Endothelial cell of umbilical vein (primary cell): ENCODE data around the gene SRD5A1. TPM values are rescaled to one million over a fixed set of nuclear protein-coding genes. Genes with fewer than 3 reads are reported as not detected.

Experiments used
- BruUV-seq: library from RNA; stranded (reverse); fragments of 400-500 nt; replicated peaks from 2 replicates; lab custom pipeline; 2021; lab: Mats Ljungman, UMichigan
- CTCF ChIA-PET: fragments of 300-600, 350-600 bp; sonication (Branson Sonifier 250); formaldehyde crosslinking; loops from one replicate; lab custom pipeline; 2021; ENCODE audit warnings: antibody characterized with exemption, inconsistent platforms; lab: Charles Lee
- POLR2A ChIA-PET: fragments of 300-600, 350-600 bp; sonication (Branson Sonifier 250); formaldehyde crosslinking; loops from one replicate; lab custom pipeline; 2021; ENCODE audit warnings: antibody characterized with exemption, inconsistent platforms; lab: Charles Lee
- DNase-seq: peaks from one replicate; pipeline ENCODE4 v3.0.0-alpha.2; 2011; ENCODE audit warnings: low read depth, low spot score
- FAIRE-seq: peaks from 2 replicates; lab custom pipeline; 2011; peaks lifted over from hg19 to GRCh38; lab: Jason Lieb, UNC
- H2AFZ ChIP-seq: 2 replicates; pipeline ENCODE4 v1.6.0; 2012; ENCODE audit warnings: low read depth, low read length, control low read depth, inconsistent platforms
- H3K27ac ChIP-seq: 2 replicates; pipeline ENCODE4 v1.5.1; 2011; ENCODE audit warnings: low read depth, mild to moderate bottlenecking, control low read depth, low read length, moderate library complexity; ENCODE audit not compliant: insufficient read depth
- H3K27me3 ChIP-seq, 2 experiments: 2 replicates each; pipeline versions ENCODE4 v1.6.0 to v1.6.1; 2011; ENCODE audit warnings: low read length in 2 of 2, mixed read lengths in 1 of 2; ENCODE audit not compliant: control insufficient read depth in 2 of 2, insufficient read depth in 2 of 2
- H3K36me3 ChIP-seq, 2 experiments: 2 replicates in 1 of 2; 3 replicates in 1 of 2; pipeline ENCODE4 v1.5.1; 2011; ENCODE audit warnings: low read length in 2 of 2, mild to moderate bottlenecking in 1 of 2, moderate library complexity in 1 of 2; ENCODE audit not compliant: control insufficient read depth in 2 of 2, insufficient read depth in 2 of 2; ENCODE audit errors: extremely low read depth in 1 of 2
- H3K4me1 ChIP-seq: 3 replicates; pipeline ENCODE4 v1.5.1; 2011; ENCODE audit warnings: mild to moderate bottlenecking, low read length; ENCODE audit not compliant: control insufficient read depth, insufficient read depth; ENCODE audit errors: extremely low read depth
- H3K4me2 ChIP-seq: 2 replicates; pipeline ENCODE4 v1.6.1; 2011; ENCODE audit warnings: low read length, control low read depth, mixed read lengths; ENCODE audit not compliant: insufficient read depth
- H3K4me3 ChIP-seq, 3 experiments: fragments of 200-600 bp in 1 of 3; sonication (generic), shearing (Covaris generic) in 1 of 3; replicated peaks in 1 of 3; 2 replicates each; pipeline ENCODE4 v1.5.1; 2011 to 2016; ENCODE audit warnings: control low read depth in 3 of 3, low read length in 3 of 3, mild to moderate bottlenecking in 2 of 3, inconsistent platforms in 1 of 3, low read depth in 1 of 3, moderate library complexity in 1 of 3; ENCODE audit not compliant: insufficient read depth in 1 of 3
- H3K79me2 ChIP-seq: 2 replicates; pipeline ENCODE4 v1.6.0; 2012; ENCODE audit warnings: low read length, inconsistent platforms; ENCODE audit not compliant: control insufficient read depth, insufficient read depth
- H3K9ac ChIP-seq: replicated peaks from 2 replicates; pipeline ENCODE3; 2011; ENCODE audit warnings: low read length, control low read depth; ENCODE audit not compliant: insufficient read depth; ENCODE audit errors: extremely low read depth
- H3K9me1 ChIP-seq: replicated peaks from 3 replicates; pipeline ENCODE4 v1.6.0; 2011; ENCODE audit warnings: mild to moderate bottlenecking, low read length; ENCODE audit not compliant: control insufficient read depth, insufficient read depth; ENCODE audit errors: extremely low read depth
- H3K9me3 ChIP-seq: replicated peaks from 2 replicates; pipeline ENCODE4 v1.5.1; 2012; ENCODE audit warnings: low read length, inconsistent platforms; ENCODE audit not compliant: control insufficient read depth, insufficient read depth
- H4K20me1 ChIP-seq: replicated peaks from 2 replicates; pipeline ENCODE3; 2011; ENCODE audit warnings: mild to moderate bottlenecking, low read length; ENCODE audit not compliant: control insufficient read depth, insufficient read depth; ENCODE audit errors: extremely low read depth
- CTCF ChIP-seq, 2 donors: IDR thresholded peaks; 1 replicate in 1 of 2; 2 replicates in 1 of 2; pipeline ENCODE4 v1.5.1; 2011; ENCODE audit warnings: low read length in 2 of 2, mild to moderate bottlenecking in 2 of 2, moderate library complexity in 2 of 2, control low read depth in 1 of 2, inconsistent platforms in 1 of 2, low read depth in 1 of 2; ENCODE audit not compliant: insufficient read depth in 1 of 2; ENCODE audit errors: extremely low read depth in 1 of 2
- EZH2 ChIP-seq: IDR thresholded peaks from 2 replicates; pipeline ENCODE4 v1.6.1; 2012; ENCODE audit warnings: borderline replicate concordance, low read depth, mild to moderate bottlenecking, moderate library complexity, low read length, inconsistent platforms; ENCODE audit not compliant: severe bottlenecking
- FOS ChIP-seq: IDR thresholded peaks from 2 replicates; pipeline ENCODE4 v1.6.1; 2011; ENCODE audit warnings: mild to moderate bottlenecking, low read length, moderate library complexity, borderline replicate concordance; ENCODE audit not compliant: insufficient read depth
- GATA2 ChIP-seq: IDR thresholded peaks from 2 replicates; pipeline ENCODE4 v1.7.0; 2011; ENCODE audit warnings: low read depth, mild to moderate bottlenecking, moderate library complexity, mixed read lengths, low read length; ENCODE audit not compliant: insufficient read length, insufficient read depth
- JUN ChIP-seq: IDR thresholded peaks from 2 replicates; pipeline ENCODE4 v1.6.1; 2011; ENCODE audit warnings: borderline replicate concordance, low read depth; ENCODE audit not compliant: insufficient read length, insufficient read depth
- MAX ChIP-seq: IDR thresholded peaks from 2 replicates; pipeline ENCODE4 v1.6.1; 2011; ENCODE audit not compliant: insufficient read depth, insufficient read length
- MYC ChIP-seq: IDR thresholded peaks from one replicate; pipeline ENCODE4 v1.6.1; 2011; ENCODE audit warnings: mild to moderate bottlenecking, low read depth, low read length
- POLR2A ChIP-seq: IDR thresholded peaks from 2 replicates; pipeline ENCODE4 v1.6.1; 2012; ENCODE audit warnings: low read depth, mild to moderate bottlenecking, control low read depth, low read length
- POLR2AphosphoS5 ChIP-seq: IDR thresholded peaks from 2 replicates; pipeline ENCODE4 v1.6.1; 2012; ENCODE audit warnings: low read depth, mild to moderate bottlenecking, control low read depth, low read length, moderate library complexity; ENCODE audit not compliant: insufficient read depth
- dilution Hi-C: fragments of 300-500 bp; cut with MboI; formaldehyde crosslinking; loops from one replicate; pipeline ENCODE4 v1.15.0; 2019; ENCODE audit warnings: low sequenced_read_pairs; ENCODE audit not compliant: extremely low pct_ligation_motif_present
- intact Hi-C: fragments of 100-400 bp; cut with micrococcal nuclease; formaldehyde crosslinking; loops from one replicate; pipeline ENCODE4 v1.10.0; 2022
- polyA plus RNA-seq, 4 experiments: library from polyadenylated mRNA; depleted of rRNA in 3 of 4; stranded (reverse) in 3 of 4; unstranded in 1 of 4; fragments of >200 nt; gene quantifications; 2 replicates each; pipeline versions ENCODE4 v1.2.1 to v1.2.3, GENCODE V29; 2011 to 2012; ENCODE audit warnings: missing spikeins in 1 of 4
- total RNA-seq: library from RNA; stranded (reverse); gene quantifications from 2 replicates; pipeline ENCODE4 v1.2.3, GENCODE V29; 2021

The SRD5A1 gene
- total and polyA plus RNA-seq, 2 donors (not counting 3 experiments of a cell fraction or from before 2014, with no cell fraction given): 11.6 to 14.8 TPM

GRCh38 chr5:6652025-6652424 lies 18.8 kb downstream of the SRD5A1 start:
- Histone ChIP-seq H3K9me1 (no peaks in the 10 kb centered on the region), H3K4me3 (no peak overlapping the region), H3K9ac (no peak overlapping the region), H3K27me3 (no peaks in the 10 kb centered on the region), H4K20me1 (no peaks in the 10 kb centered on the region), H3K4me1 (no peaks in the 10 kb centered on the region), H3K36me3 (peaks cover 0 to 5% of the 10 kb centered on the region in 2 experiments), H3K79me2 (no peaks in the 10 kb centered on the region), H3K4me2 (no peak overlapping the region), H3K27ac (no peak overlapping the region), H3K9me3 (no peaks in the 10 kb centered on the region), H2AFZ (no peak overlapping the region)
- no TSS peak for BruUV-seq
- DNase-seq: no peak
- CTCF ChIA-PET: interaction anchor here (1.9 kb wide), 1 partner anchor 94 kb away, joined by 6 read pairs; no protein-coding TSS in a partner anchor
- dilution Hi-C loops (no loop called here), intact Hi-C loops (no loop called here)
- POLR2A ChIA-PET: interaction anchor here (0.7 kb wide), 1 partner anchor 93 kb away, joined by 8 read pairs; no protein-coding TSS in a partner anchor
- no peak for FAIRE-seq
- TF ChIP-seq MYC (no peak), CTCF (IDR thresholded peaks at IDR 0.05; ENCODE audit: extremely low read depth in 1 of 2, insufficient read depth in 1 of 2, low read depth in 1 of 2, low read length in 2 of 2) (no peak), MAX (no peak), JUN (no peak), POLR2A (no peak), EZH2 (no peak), GATA2 (no peak), POLR2AphosphoS5 (no peak), FOS (no peak)
